ENCODE results near the gene ZNF433. TPM values are rescaled to one million over a fixed set of nuclear protein-coding genes. Genes with fewer than 3 reads are reported as not detected.

The ZNF433 gene
- total RNA-seq, 2 donors from 2014 or later = 3.9 to 7.9 TPM

GRCh38 chr19:12075538-12076139 lies 40.2 kb upstream of the ZNF433 start:
- peak overlapping the region; percentile 74 for H3K4me3 ChIP-seq (ENCODE audit: low read length)
- H3K27ac Mint-ChIP-seq = no peak overlapping the region

GRCh38 chr19:12064590-12065538 lies 29.4 kb upstream of the ZNF433 start, which contains the start of gene ZNF844:
Gene ZNF844 (plus strand): TSS chr19:12064731. CDS start chr19:12064874, 143 bp downstream.
- Histone ChIP-seq H3K4me1 (ENCODE audit: control insufficient read depth, insufficient read depth, low read length) (no peaks in the 10 kb centered on the region), H3K36me3 (ENCODE audit: control insufficient read depth, insufficient read depth, low read length) (peaks cover 13% of the 10 kb centered on the region), H3K9me3 (ENCODE audit: control insufficient read depth, low read length) (peaks cover 40% of the 10 kb centered on the region), H3K27ac (ENCODE audit: low read depth, low read length) (peak within 1 kb of the TSS; percentile 92), H3K27me3 (ENCODE audit: control insufficient read depth, insufficient read depth, low read length, poor library complexity, severe bottlenecking) (no peaks in the 10 kb centered on the region), H3K4me3 (ENCODE audit: low read length) (peak within 1 kb of the TSS; percentile 96), H3K9ac (ENCODE audit: extremely low read depth, low read length, poor library complexity, severe bottlenecking) (peak within 1 kb of the TSS; percentile 94)
- peaks cover 23% of the 10 kb centered on the region for H3K36me3 Mint-ChIP-seq (ENCODE audit: low read depth)
- H3K4me3 Mint-ChIP-seq = peak within 1 kb of the TSS; percentile 81
- H3K27ac Mint-ChIP-seq = peak within 1 kb of the TSS; percentile 92
- DNase-seq = peak; percentile 99
- peaks cover 3% of the 10 kb centered on the region for H3K27me3 Mint-ChIP-seq (ENCODE audit: insufficient read depth)
- peaks cover 56% of the 10 kb centered on the region for H3K9me3 Mint-ChIP-seq
- WGBS, 2 experiments (ENCODE audit: insufficient coverage in 1 of 2, insufficient read length in 1 of 2) = 3 to 17% methylated on average over 27 to 66 of the region's 66 CpGs
- H3K4me1 Mint-ChIP-seq = peaks cover 2% of the 10 kb centered on the region
- no peak for TF ChIP-seq CTCF (conservative IDR thresholded peaks at IDR 0.05)

More at GRCh38 chr19:12075538-12076139, 40.2 kb upstream of the ZNF433 start:
- Histone ChIP-seq H3K9ac (ENCODE audit: extremely low read depth, low read length, poor library complexity, severe bottlenecking) (no peak overlapping the region), H3K27me3 (ENCODE audit: control insufficient read depth, insufficient read depth, low read length, poor library complexity, severe bottlenecking) (no peaks in the 10 kb centered on the region), H3K4me1 (ENCODE audit: control insufficient read depth, insufficient read depth, low read length) (no peaks in the 10 kb centered on the region), H3K27ac (ENCODE audit: low read depth, low read length) (no peak overlapping the region), H3K9me3 (ENCODE audit: control insufficient read depth, low read length) (peaks cover 99% of the 10 kb centered on the region), H3K36me3 (ENCODE audit: control insufficient read depth, insufficient read depth, low read length) (peaks cover 84% of the 10 kb centered on the region)
- no peak for TF ChIP-seq CTCF (conservative IDR thresholded peaks at IDR 0.05)
- Mint-ChIP-seq H3K9me3 (peaks cover 97% of the 10 kb centered on the region), H3K4me1 (no peaks in the 10 kb centered on the region), H3K27me3 (ENCODE audit: insufficient read depth) (no peaks in the 10 kb centered on the region), H3K36me3 (ENCODE audit: low read depth) (peaks cover 83% of the 10 kb centered on the region), H3K4me3 (no peak overlapping the region)
- no peak for DNase-seq
- 75 to 100% methylated on average over 1 to 2 of the region's 3 CpGs for WGBS, 2 experiments (ENCODE audit: insufficient coverage in 1 of 2, insufficient read length in 1 of 2)

GRCh38 chr19:12055784-12056183 lies 20.3 kb upstream of the ZNF433 start:
- Mint-ChIP-seq H3K27me3 (ENCODE audit: insufficient read depth) (peaks cover 25% of the 10 kb centered on the region), H3K36me3 (ENCODE audit: low read depth) (peaks cover 3% of the 10 kb centered on the region), H3K4me1 (peaks cover 3% of the 10 kb centered on the region), H3K9me3 (peaks cover 31% of the 10 kb centered on the region), H3K27ac (no peak overlapping the region), H3K4me3 (no peak overlapping the region)
- no peaks in the 10 kb centered on the region for H3K36me3 ChIP-seq (ENCODE audit: control insufficient read depth, insufficient read depth, low read length)
- no peaks in the 10 kb centered on the region for H3K9me3 ChIP-seq (ENCODE audit: control insufficient read depth, low read length)
- H3K4me3 ChIP-seq (ENCODE audit: low read length) = no peak overlapping the region
- H3K9ac ChIP-seq (ENCODE audit: extremely low read depth, low read length, poor library complexity, severe bottlenecking) = no peak overlapping the region
- DNase-seq = no peak
- no peak overlapping the region for H3K27ac ChIP-seq (ENCODE audit: low read depth, low read length)
- H3K4me1 ChIP-seq (ENCODE audit: control insufficient read depth, insufficient read depth, low read length) = no peaks in the 10 kb centered on the region
- no peaks in the 10 kb centered on the region for H3K27me3 ChIP-seq (ENCODE audit: control insufficient read depth, insufficient read depth, low read length, poor library complexity, severe bottlenecking)
- no peak for TF ChIP-seq CTCF (conservative IDR thresholded peaks at IDR 0.05)
- WGBS, 2 experiments (ENCODE audit: insufficient coverage in 1 of 2, insufficient read length in 1 of 2) = 90 to 96% methylated on average over 3 to 5 of the region's 5 CpGs
